Erythroblast (primary cell): Measurements from ENCODE around the gene ARHGAP45.

Source experiments
- GATA1 ChIP-seq: IDR thresholded peaks from 2 replicates; pipeline ENCODE4 v1.6.1; 2011; ENCODE audit warnings: low read depth, mild to moderate bottlenecking, control low read depth, low read length, moderate library complexity
- POLR2A ChIP-seq: IDR thresholded peaks from 2 replicates; pipeline ENCODE4 v1.6.1; 2011; ENCODE audit warnings: mild to moderate bottlenecking, low read length

- TF ChIP-seq POLR2A: no peak
- no peak for TF ChIP-seq GATA1
These were observed 62.6 kb downstream of the ARHGAP45 start for GRCh38 chr19:1129535-1129934.
